NCI-H1092 treated with DMSO at 0.1 percent for 48 hours (cell line): ENCODE data around the gene IFIT3.
"Not testable (repeated sequence)": the region's sequence is repeated elsewhere in the genome, so short reads cannot be mapped to it uniquely, and the experiment has no call there.

ENCODE experiments used
- DNase-seq: peaks from one replicate; lab custom pipeline; 2025; lab: John Stamatoyannopoulos, UW

IFIT3 gene

GRCh38 chr10:89335226-89335625 lies 7.4 kb downstream of the IFIT3 start:
- DNase-seq, result no peak

- no peak for DNase-seq
These were observed 8.4 kb downstream of the IFIT3 start for GRCh38 chr10:89336241-89336640.

- DNase-seq, result no peak
These were observed 9.7 kb downstream of the IFIT3 start for GRCh38 chr10:89337484-89337883.

GRCh38 chr10:89338713-89339112 lies 10.9 kb downstream of the IFIT3 start:
- DNase-seq, result no peak

- DNase-seq, result no peak
These were observed 12.1 kb downstream of the IFIT3 start for GRCh38 chr10:89339875-89340274.

- no peak for DNase-seq
These were observed 13.9 kb downstream of the IFIT3 start for GRCh38 chr10:89341649-89342048.

- DNase-seq, result no peak
These were observed 14.6 kb downstream of the IFIT3 start for GRCh38 chr10:89342206-89342958.

GRCh38 chr10:89343089-89343767 lies 15.4 kb downstream of the IFIT3 start:
- DNase-seq, result no peak

GRCh38 chr10:89344156-89344555 lies 16.4 kb downstream of the IFIT3 start:
- DNase-seq, result no peak

- no peak for DNase-seq
These were observed 17.7 kb downstream of the IFIT3 start for GRCh38 chr10:89345367-89346000.

- no peak for DNase-seq
These were observed 18.8 kb downstream of the IFIT3 start for GRCh38 chr10:89346405-89347254.

GRCh38 chr10:89347701-89348457 lies 20.1 kb downstream of the IFIT3 start:
- DNase-seq, result no peak

- DNase-seq, result no peak
These were observed 20.7 kb downstream of the IFIT3 start for GRCh38 chr10:89348481-89348880.

GRCh38 chr10:89348975-89349374 lies 21.2 kb downstream of the IFIT3 start:
- no peak for DNase-seq

- DNase-seq, result not testable (repeated sequence)
These were observed 23.0 kb downstream of the IFIT3 start for GRCh38 chr10:89350631-89351315.

GRCh38 chr10:89351412-89351779 lies 23.6 kb downstream of the IFIT3 start:
- DNase-seq, result no peak

- DNase-seq, result no peak
These were observed 24.2 kb downstream of the IFIT3 start for GRCh38 chr10:89351780-89352597.

- no peak for DNase-seq
These were observed 25.0 kb downstream of the IFIT3 start for GRCh38 chr10:89352802-89353201.

- no peak for DNase-seq
These were observed 27.7 kb downstream of the IFIT3 start for GRCh38 chr10:89355394-89355931.

- DNase-seq, result no peak
These were observed 29.3 kb downstream of the IFIT3 start for GRCh38 chr10:89357096-89357495.
